ENCODE data around the gene RTP5.

RTP5 gene

DNA sequence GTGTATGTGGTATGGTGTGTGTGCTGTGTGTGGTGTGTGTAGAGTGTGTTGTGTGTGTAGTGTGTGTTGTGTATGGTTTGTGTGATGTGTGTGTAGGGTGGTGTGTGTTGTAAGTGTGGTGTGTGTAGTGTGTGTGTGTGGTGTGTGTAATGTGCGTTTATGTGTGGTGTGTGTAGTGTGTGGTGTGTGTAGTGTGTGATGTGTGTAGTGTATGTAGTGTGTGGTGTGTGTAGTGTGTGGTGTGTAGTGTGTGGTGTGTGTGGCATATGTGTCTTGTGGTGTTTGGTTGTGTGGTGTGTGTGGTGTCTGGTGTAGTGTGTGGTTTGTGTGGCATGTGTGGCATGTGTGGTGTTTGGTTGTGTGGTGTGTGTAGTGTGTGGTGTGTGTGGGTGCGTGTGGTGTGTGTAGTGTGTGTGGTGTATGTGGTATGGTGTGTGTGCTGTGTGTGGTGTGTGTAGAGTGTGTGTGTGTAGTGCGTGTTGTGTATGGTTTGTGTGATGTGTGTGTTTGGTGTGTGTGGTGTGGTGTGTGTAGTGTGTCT, 4.0 kb upstream of the RTP5 start:
- DNase-seq = no peak
- Mint-ChIP-seq H3K9me3 (no peaks in the 10 kb centered on the region), H3K27ac (peak overlapping the region; percentile 87 to 93), H3K4me3 (peak overlapping the region; percentile 73 to 93), H3K27me3 (no peaks in the 10 kb centered on the region), H3K36me3 (ENCODE audit: insufficient read depth) (peaks cover 45% of the 10 kb centered on the region), H3K4me1 (ENCODE audit: low read depth in 2 of 2) (peaks cover 60 to 73% of the 10 kb centered on the region in 2 donors)
- ATAC-seq (replicated peaks) = no peak

DNA sequence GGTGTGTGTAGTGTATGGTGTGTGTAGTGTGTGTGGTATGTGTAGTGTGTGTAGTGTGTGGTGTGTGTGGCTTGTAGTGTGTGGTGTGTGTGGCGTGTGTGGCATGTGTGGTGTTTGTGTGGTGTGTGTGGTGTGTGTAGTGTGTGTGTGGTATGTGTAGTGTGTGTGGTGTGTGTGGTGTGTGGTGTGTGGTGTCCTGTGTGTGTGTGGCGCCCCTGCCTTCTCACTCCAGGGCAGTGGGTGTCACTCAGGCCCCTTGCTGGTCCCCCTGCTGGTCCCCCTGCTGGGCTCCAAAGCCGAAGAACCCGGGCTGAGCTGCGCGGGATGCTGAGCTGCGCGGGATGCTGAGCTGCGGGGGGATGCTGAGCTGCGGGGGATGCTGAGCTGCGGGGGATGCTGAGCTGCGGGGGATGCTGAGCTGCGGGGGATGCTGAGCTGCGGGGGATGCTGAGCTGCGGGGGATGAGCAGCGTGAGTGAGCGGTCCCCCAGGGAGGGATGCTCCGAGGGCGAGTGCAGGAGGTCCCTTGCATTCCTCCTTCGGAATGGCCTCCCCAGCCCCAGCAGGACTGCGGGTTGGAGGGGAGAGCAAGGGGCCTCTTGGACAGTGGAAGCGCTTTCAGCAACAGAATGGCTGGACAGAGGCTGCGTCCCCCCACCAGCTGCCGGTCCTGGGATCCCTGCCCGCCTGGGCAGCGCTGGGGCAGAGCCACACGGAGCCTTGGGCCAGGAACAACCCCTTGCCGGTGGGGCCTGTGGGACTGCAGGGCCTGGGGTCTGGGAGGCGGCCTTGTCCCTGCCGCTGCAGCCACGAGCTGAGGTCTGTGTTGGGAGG, 3.4 kb upstream of the RTP5 start:
- no peaks in the 10 kb centered on the region for H3K27me3 Mint-ChIP-seq
- peaks cover 49% of the 10 kb centered on the region for H3K36me3 Mint-ChIP-seq (ENCODE audit: insufficient read depth)
- H3K4me3 Mint-ChIP-seq = peak overlapping the region; percentile 87 to 93
- peak overlapping the region; percentile 95 to 97 for H3K27ac Mint-ChIP-seq
- H3K9me3 Mint-ChIP-seq = no peaks in the 10 kb centered on the region
- ATAC-seq (replicated peaks) (no peak), DNase-seq (no peak)
- H3K4me1 Mint-ChIP-seq (ENCODE audit: low read depth in 2 of 2) = peaks cover 60 to 72% of the 10 kb centered on the region in 2 donors

DNA sequence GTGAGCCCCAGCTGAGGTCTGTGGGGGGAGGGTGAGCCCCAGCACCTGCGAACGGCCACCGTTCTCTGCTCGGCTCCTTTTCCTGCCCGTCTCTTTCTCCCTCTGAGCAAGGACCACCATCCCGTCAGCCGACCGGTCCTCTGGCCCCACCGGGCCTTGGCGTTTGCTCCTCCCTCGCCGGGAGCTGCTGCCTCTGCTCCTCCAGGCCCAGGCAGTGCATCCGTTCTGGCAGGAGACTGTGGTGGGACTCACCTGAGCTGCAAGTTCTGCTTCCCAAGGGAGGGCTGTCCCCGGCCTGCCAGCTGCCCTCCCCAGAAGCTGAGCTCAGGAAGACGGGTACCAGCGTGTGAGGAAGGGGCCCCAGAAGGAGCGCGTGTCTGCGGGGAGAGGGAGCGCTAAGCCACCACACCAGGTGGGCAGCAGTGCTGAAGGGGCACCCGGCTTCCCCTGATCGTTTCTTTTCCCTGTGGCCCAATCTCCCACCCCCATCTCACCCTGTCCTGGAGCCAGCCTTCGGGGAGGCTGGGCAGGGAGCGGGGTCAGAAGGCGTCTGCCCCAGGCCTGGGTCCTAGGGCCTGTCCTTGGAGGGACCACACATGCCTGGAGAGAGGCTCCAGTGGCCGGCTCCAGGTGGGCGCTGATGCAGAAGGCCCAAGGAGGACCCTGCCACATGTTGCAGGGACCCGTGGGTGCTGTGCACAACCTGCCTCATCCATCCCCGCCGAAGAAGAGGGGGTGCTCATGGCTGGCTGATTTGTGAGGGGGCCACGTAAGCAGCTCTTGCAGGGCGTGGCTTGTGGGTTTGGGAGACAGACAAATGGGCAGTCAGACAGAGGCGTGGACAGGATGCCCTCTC, 2.5 kb upstream of the RTP5 start:
- ATAC-seq (replicated peaks) = no peak
- Mint-ChIP-seq H3K4me3 (peak overlapping the region; percentile 87 to 93), H3K4me1 (ENCODE audit: low read depth in 2 of 2) (peaks cover 58 to 69% of the 10 kb centered on the region in 2 donors), H3K27me3 (no peaks in the 10 kb centered on the region), H3K9me3 (no peaks in the 10 kb centered on the region), H3K27ac (peak overlapping the region; percentile 95 to 97), H3K36me3 (ENCODE audit: insufficient read depth) (peaks cover 53% of the 10 kb centered on the region)
- DNase-seq = no peak

DNA sequence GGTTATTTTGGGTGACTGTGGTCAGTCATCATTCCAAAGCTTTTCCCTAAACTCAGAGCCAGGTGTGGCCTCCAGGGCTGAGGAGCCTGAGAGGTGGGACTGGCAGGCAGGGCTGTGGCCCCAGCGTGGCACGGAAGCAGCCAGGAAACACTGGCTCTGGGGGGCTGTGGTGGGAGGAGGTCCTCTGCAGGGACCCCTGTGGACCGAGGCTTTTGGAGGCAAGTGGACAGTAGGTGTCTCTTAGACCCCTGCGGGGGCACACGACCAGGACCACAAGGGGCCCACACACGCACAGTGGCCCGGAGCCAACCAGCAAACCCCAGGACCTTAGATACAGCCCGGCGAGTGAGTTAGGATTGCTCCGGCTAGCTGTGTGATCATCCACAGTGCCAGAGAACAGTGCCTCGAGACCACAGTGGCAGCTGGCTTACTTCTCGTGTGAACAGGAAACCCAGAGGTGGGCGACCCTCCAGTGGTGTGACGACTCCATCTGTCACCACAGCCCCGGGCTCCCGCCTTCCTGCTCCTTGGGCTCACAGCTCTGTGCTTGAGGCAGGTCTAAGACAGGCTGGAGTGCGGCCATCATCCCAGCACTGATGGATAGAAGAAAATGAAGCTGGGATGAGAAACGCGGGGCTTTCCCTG, 1.6 kb upstream of the RTP5 start:
- H3K27me3 Mint-ChIP-seq = no peaks in the 10 kb centered on the region
- peak overlapping the region; percentile 87 to 93 for H3K4me3 Mint-ChIP-seq
- H3K27ac Mint-ChIP-seq = peak overlapping the region; percentile 95 to 97
- peak; percentile 80 to 81 (median 81) for DNase-seq
- H3K9me3 Mint-ChIP-seq = no peaks in the 10 kb centered on the region
- ATAC-seq (replicated peaks) = peak; percentile 68
- peaks cover 57% of the 10 kb centered on the region for H3K36me3 Mint-ChIP-seq (ENCODE audit: insufficient read depth)
- peaks cover 64 to 69% of the 10 kb centered on the region in 2 donors for H3K4me1 Mint-ChIP-seq (ENCODE audit: low read depth in 2 of 2)

DNA sequence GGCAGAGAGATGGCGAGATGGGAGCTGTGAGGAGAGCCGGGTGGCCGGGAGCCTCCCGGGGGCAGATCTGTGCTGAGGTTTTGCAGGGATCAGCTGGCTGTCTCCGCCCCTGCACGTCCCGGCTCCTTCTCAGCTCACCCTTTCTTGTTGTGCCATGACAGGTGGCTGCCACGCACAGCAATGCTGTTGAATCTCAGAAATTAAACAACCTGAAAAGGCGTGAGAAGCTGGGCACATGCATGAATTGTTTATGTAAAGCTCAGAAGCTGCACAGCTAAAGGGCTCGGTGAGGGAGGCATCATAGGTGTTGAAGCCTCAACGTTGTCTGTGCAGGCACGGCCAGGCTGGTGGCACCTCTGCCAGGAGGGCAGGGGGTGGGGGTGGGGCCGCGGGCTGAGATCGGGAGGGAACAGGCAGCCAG, 858 bp upstream of the RTP5 start:
- no peaks in the 10 kb centered on the region for H3K27me3 Mint-ChIP-seq
- H3K4me3 Mint-ChIP-seq = peak overlapping the region; percentile 87 to 93
- H3K9me3 Mint-ChIP-seq = no peaks in the 10 kb centered on the region
- peaks cover 50% of the 10 kb centered on the region for H3K36me3 Mint-ChIP-seq (ENCODE audit: insufficient read depth)
- DNase-seq (peak; percentile 52 to 61 (median 59)), ATAC-seq (replicated peaks) (peak; percentile 60)
- H3K4me1 Mint-ChIP-seq (ENCODE audit: low read depth in 2 of 2) = peaks cover 59 to 65% of the 10 kb centered on the region in 2 donors
- peak overlapping the region; percentile 95 to 97 for H3K27ac Mint-ChIP-seq

DNA sequence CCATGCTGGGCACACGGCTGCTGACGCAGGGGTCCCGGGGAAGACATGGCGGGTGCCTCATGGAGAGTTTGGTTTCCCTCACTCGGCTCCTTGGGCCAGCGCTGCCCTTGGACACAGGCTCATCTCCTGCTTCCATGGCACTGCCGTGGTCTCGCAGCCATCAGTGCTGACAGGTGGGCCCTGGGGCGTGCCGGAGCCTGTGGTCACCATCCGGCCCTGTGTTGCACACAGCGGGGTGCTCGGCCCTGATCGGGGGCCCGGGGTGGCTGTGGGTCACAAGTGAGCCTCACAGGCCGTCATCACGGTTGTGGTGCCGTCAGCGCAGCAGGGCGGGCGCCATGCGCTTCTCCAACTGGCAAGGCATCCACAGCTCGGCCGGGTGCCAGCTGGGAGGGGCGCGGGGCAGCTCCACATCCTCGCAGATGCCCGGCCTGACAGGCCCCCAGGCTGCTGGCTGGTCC, 582 bp downstream of the RTP5 start:
- H3K4me3 Mint-ChIP-seq = peak overlapping the region in 1 of 2 donors; percentile 14
- DNase-seq = no peak
- peaks cover 39% of the 10 kb centered on the region for H3K36me3 Mint-ChIP-seq (ENCODE audit: insufficient read depth)
- no peak for ATAC-seq (replicated peaks)
- H3K27ac Mint-ChIP-seq = no peak overlapping the region
- H3K9me3 Mint-ChIP-seq = no peaks in the 10 kb centered on the region
- H3K4me1 Mint-ChIP-seq (ENCODE audit: low read depth in 2 of 2) = peaks cover 54% of the 10 kb centered on the region in 2 donors
- H3K27me3 Mint-ChIP-seq = no peaks in the 10 kb centered on the region

DNA sequence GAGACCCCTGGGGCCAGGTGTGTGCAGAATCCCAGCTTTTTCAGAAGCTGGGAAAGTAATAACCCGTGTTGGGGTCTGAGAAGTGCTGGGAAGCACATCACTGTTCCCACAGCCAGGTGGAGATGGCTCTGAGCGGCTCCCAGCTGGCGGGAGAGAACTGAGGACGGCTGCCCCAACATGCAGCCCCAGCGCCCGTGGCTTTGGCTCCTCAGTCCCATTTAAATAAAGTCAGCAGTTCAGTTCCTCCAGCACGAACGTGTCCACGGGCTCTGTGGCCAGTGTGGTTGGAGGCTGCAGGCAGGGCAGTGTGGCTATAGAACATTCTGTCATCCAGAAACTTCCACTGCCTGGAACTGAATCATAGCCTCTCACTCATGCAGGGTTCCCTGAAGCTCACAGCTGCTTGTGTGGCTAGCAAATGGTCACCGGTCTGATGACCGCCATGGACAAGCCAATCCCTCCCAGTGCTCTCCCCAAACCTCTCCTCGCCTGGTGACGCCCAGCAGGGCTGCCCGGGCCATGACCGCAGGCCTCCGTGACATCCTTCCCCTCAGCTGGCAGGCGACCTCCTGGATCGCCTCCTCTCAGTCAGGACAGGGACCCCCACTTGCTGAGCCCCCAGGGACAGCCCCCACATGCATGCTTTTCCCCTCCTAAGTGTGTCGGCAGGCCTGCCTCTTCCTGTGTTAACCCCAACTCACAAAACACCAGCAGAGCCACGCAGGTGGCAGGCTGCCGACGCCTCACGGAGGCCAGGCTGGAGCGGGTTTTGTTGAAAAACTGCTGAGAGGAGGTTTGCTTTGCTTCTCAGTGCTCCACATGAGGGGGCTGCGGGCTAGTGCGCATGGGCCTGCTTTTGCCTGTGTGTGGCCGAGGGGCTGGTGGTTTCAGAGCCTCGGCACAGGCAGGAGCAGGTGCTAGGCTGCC, 1.3 kb downstream of the RTP5 start:
- Mint-ChIP-seq H3K27me3 (no peaks in the 10 kb centered on the region), H3K4me3 (peak overlapping the region; percentile 87 to 91), H3K9me3 (no peaks in the 10 kb centered on the region), H3K4me1 (ENCODE audit: low read depth in 2 of 2) (peaks cover 51 to 54% of the 10 kb centered on the region in 2 donors), H3K27ac (peak overlapping the region; percentile 95 to 98), H3K36me3 (ENCODE audit: insufficient read depth) (peaks cover 35% of the 10 kb centered on the region)
- ATAC-seq (replicated peaks) (peak; percentile 55), DNase-seq (peak; percentile 71 to 76 (median 75))

DNA sequence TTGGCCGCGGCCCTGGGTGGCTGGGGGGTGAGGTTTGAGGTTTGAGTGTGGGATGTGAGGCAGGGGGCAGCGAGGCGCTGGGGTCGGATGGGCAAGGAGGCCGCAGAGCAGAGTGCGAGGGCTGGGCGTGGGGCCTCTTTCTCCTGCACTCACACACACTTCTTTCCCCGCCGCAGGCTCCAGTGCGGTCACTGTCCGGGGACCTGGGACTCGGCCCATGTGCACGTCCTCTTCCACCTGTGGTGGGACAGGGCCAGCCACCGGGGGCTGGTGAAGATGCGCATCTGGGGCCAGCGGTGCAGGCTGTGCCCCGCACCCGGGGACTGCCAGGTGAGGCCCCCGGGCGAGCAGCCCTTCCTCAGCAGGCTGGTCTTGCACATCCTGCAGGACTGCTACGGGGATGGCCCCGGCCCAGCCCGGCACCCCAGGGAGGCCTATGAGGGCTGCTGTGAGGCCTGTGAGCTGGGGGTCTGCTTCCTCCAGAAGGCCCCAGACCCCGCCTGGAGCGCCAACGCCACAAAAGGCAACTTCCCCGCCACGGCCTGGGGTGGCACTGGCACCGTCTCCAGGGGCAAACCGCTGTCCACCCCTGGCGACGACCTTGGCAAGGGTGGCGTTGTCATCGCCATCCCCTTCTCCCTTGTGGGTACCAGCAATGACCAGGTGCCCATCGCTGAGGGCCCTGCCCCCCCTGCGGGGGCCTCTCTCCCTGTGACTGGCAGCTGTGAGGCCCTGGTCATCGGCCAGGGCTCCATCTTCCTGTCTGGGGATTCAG, 2.2 kb downstream of the RTP5 start:
- H3K4me3 Mint-ChIP-seq = peak overlapping the region; percentile 87 to 91

DNA sequence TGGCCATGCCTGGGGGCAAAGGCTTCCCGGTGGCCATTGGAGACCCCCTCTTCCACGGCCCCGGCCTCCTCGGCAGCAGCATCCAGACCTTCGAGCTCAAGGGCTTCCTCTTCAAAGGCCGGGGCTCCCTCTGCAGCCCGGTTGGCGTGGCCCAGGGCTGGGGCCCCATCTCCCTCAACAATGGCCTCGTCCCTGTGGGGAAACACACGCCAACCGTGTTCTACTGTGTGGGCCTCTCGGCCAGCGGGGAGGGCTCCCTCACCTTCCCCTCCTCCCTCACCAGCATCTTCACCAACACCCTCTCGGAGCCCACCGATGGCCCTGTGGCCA, 2.7 kb downstream of the RTP5 start:
- peak overlapping the region; percentile 58 to 77 for H3K4me3 Mint-ChIP-seq
- no peaks in the 10 kb centered on the region for H3K9me3 Mint-ChIP-seq
- no peak for ATAC-seq (replicated peaks)
- H3K36me3 Mint-ChIP-seq (ENCODE audit: insufficient read depth) = peaks cover 33% of the 10 kb centered on the region
- H3K27ac Mint-ChIP-seq = peak overlapping the region; percentile 82 to 83
- peaks cover 50 to 51% of the 10 kb centered on the region in 2 donors for H3K4me1 Mint-ChIP-seq (ENCODE audit: low read depth in 2 of 2)
- DNase-seq = no peak
- H3K27me3 Mint-ChIP-seq = no peaks in the 10 kb centered on the region

More for the DNA sequence above, 2.2 kb downstream of the RTP5 start:
- Mint-ChIP-seq H3K9me3 (no peaks in the 10 kb centered on the region), H3K27ac (peak overlapping the region; percentile 95 to 98), H3K4me1 (ENCODE audit: low read depth in 2 of 2) (peaks cover 50 to 53% of the 10 kb centered on the region in 2 donors), H3K36me3 (ENCODE audit: insufficient read depth) (peaks cover 33% of the 10 kb centered on the region), H3K27me3 (no peaks in the 10 kb centered on the region)
- DNase-seq = no peak
- no peak for ATAC-seq (replicated peaks)

DNA sequence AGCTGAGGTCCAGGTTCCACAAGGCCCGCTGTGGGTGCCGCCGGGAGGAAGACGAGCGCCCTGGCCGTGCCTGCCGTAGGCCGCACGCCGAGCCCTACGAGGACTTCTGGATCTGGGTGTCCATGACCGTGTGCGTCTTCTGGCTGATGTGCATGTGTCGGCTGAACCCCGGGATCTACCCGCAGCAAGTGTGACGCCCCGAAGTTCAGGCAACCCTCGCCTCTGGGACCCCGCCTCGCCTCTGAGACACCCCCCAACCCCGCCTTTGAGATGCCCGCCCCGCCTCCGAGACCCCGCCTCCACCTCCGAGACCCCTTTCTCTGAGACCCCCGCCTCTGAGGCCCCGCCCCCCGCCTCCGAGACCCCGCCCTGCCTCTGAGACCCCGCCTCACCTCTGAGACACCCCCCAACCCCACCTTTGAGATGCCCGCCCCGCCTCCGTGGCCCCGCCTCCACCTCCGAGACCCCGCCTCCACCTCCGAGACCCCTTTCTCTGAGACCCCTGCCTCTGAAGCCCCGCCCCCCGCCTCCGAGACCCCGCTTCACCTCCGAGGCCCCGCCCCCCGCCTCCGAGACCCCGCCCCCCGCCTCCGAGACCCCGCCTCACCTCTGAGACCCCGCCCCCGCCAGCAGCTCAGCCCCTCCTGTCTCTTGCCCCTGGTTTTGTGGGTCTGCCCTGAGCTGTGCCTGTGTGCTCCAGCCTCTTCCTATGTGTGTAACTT, 3.7 kb downstream of the RTP5 start:
- peak overlapping the region; percentile 33 to 77 for H3K4me3 Mint-ChIP-seq
- peak overlapping the region in 1 of 2 donors; percentile 16 for H3K27ac Mint-ChIP-seq
- peaks cover 43 to 45% of the 10 kb centered on the region in 2 donors for H3K4me1 Mint-ChIP-seq (ENCODE audit: low read depth in 2 of 2)
- H3K27me3 Mint-ChIP-seq = no peaks in the 10 kb centered on the region
- DNase-seq (no peak), ATAC-seq (replicated peaks) (no peak)
- H3K9me3 Mint-ChIP-seq = no peaks in the 10 kb centered on the region
- peaks cover 29% of the 10 kb centered on the region for H3K36me3 Mint-ChIP-seq (ENCODE audit: insufficient read depth)

DNA sequence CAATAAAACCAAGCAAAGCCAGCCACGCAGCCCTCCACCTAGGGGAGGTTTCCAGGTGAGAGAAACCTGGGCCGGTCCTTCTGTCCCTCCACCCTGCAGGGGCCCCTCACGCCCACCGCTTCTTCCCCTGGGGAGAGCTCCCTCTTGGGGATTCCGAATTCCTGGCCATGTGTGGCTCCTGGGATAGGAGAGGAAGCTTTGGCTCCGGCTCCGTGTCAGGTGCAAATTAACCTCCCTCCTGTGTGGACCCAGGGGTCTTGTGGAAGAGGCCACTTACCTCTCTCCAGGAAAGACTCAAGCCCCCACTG, 4.2 kb downstream of the RTP5 start:
- Mint-ChIP-seq H3K9me3 (no peaks in the 10 kb centered on the region), H3K27me3 (no peaks in the 10 kb centered on the region), H3K4me1 (ENCODE audit: low read depth in 2 of 2) (peaks cover 38 to 40% of the 10 kb centered on the region in 2 donors), H3K27ac (peak overlapping the region; percentile 16 to 23), H3K4me3 (peak overlapping the region; percentile 33 to 64), H3K36me3 (ENCODE audit: insufficient read depth) (peaks cover 24% of the 10 kb centered on the region)
- DNase-seq (no peak), ATAC-seq (replicated peaks) (no peak)
